Measurements from ENCODE around the gene CCNE1.

The CCNE1 gene

DNA sequence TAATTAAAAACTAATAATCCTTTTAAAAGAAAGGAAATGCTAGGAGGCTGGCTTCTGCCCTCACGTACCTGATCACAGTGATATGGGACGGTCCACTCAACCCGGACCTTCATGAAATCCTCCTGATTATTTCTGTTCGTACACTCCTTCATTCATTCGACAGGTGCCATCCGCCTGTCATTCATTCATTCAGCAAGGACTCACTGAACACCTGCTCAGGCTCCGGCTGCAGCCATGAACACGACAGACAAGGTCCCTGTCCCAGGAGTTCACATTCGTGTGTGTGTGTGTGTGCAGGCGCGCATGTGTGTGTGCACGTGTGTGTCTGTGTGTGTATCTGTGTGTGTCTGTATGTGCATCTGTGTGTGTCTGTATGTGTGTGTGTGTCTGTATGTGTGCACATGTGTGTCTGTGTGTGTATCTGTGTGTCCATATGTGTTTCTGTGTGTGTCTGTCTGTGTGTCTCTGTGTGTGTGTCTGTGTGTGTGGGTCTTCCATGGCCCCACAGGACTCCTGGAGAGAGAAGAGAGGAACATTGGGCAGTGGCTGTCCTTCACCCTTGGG is 28.1 kb upstream of the CCNE1 start:
- Histone ChIP-seq H3K36me3 (ENCODE audit: insufficient read depth, low read length) (no peaks in the 10 kb centered on the region), H4K20me1 (ENCODE audit: insufficient read depth, low read length) (no peaks in the 10 kb centered on the region), H3K27me3 (ENCODE audit: insufficient read depth, low read length, poor library complexity) (peaks cover 5% of the 10 kb centered on the region), H3K79me2 (ENCODE audit: insufficient read depth, low read length) (no peaks in the 10 kb centered on the region), H3K9me3 (ENCODE audit: insufficient read depth, low read length, severe bottlenecking) (no peaks in the 10 kb centered on the region), H2AFZ (ENCODE audit: low read depth, low read length) (no peak overlapping the region), H3K9ac (ENCODE audit: low read depth, low read length) (no peak overlapping the region), H3K4me2 (ENCODE audit: insufficient read depth, low read length) (no peak overlapping the region), H3K4me1 (ENCODE audit: insufficient read depth, low read length) (no peaks in the 10 kb centered on the region), H3K27ac (ENCODE audit: low read length) (no peak overlapping the region), H3K4me3 (ENCODE audit: low read depth in 1 of 2, low read length in 2 of 2) (no peak overlapping the region)
- ATAC-seq (ENCODE audit: insufficient read depth, low read depth) (no peak), DNase-seq (no peak)
- TF ChIP-seq EZH2 (IDR thresholded peaks at IDR 0.05; ENCODE audit: borderline replicate concordance, low read depth, low read length, severe bottlenecking) = no peak
- TF ChIP-seq, protein P1, sequence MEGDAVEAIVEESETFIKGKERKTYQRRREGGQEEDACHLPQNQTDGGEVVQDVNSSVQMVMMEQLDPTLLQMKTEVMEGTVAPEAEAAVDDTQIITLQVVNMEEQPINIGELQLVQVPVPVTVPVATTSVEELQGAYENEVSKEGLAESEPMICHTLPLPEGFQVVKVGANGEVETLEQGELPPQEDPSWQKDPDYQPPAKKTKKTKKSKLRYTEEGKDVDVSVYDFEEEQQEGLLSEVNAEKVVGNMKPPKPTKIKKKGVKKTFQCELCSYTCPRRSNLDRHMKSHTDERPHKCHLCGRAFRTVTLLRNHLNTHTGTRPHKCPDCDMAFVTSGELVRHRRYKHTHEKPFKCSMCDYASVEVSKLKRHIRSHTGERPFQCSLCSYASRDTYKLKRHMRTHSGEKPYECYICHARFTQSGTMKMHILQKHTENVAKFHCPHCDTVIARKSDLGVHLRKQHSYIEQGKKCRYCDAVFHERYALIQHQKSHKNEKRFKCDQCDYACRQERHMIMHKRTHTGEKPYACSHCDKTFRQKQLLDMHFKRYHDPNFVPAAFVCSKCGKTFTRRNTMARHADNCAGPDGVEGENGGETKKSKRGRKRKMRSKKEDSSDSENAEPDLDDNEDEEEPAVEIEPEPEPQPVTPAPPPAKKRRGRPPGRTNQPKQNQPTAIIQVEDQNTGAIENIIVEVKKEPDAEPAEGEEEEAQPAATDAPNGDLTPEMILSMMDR (IDR thresholded peaks at IDR 0.05; ENCODE audit: borderline replicate concordance, extremely low read depth, low read length, poor library complexity, severe bottlenecking) = no peak

DNA sequence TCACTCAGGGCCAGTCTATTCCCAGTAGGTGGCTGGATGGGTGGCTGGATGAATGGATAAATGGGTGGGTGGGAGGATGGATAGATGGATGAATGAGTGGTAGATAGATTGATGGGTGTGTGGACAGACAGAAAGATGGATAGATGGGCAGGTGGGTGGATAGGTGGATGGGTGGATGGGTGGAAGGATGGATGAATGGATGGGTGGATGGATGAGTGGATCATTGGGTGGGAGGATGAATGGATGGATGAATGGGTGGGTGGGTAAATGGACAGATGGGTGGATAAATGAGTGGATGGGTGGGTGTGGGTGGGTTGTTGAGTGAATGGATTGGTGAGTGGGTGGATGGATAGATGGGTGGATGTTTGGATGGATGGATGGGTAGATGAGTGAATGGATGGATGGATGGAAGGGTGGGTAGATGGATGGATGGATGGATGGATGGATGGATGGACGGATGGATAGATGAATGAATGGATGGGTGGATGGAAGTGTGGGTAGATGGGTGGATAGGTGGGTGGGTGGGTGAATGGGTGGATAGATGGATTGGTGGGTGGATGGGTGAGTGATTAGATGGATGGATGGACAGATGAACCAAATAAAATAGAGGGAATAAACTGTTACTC is 27.1 kb upstream of the CCNE1 start:
- Histone ChIP-seq H3K4me1 (ENCODE audit: insufficient read depth, low read length) (no peaks in the 10 kb centered on the region), H3K9me3 (ENCODE audit: insufficient read depth, low read length, severe bottlenecking) (no peaks in the 10 kb centered on the region), H3K4me3 (ENCODE audit: low read depth in 1 of 2, low read length in 2 of 2) (no peak overlapping the region), H3K27ac (ENCODE audit: low read length) (no peak overlapping the region), H3K36me3 (ENCODE audit: insufficient read depth, low read length) (no peaks in the 10 kb centered on the region), H2AFZ (ENCODE audit: low read depth, low read length) (no peak overlapping the region), H3K9ac (ENCODE audit: low read depth, low read length) (no peak overlapping the region), H3K4me2 (ENCODE audit: insufficient read depth, low read length) (no peak overlapping the region), H4K20me1 (ENCODE audit: insufficient read depth, low read length) (no peaks in the 10 kb centered on the region), H3K27me3 (ENCODE audit: insufficient read depth, low read length, poor library complexity) (peaks cover 5% of the 10 kb centered on the region), H3K79me2 (ENCODE audit: insufficient read depth, low read length) (no peaks in the 10 kb centered on the region)
- DNase-seq (no peak), ATAC-seq (ENCODE audit: insufficient read depth, low read depth) (no peak)
- TF ChIP-seq, protein P1 (IDR thresholded peaks at IDR 0.05; ENCODE audit: borderline replicate concordance, extremely low read depth, low read length, poor library complexity, severe bottlenecking) = no peak
- no peak for TF ChIP-seq EZH2 (IDR thresholded peaks at IDR 0.05; ENCODE audit: borderline replicate concordance, low read depth, low read length, severe bottlenecking)

DNA sequence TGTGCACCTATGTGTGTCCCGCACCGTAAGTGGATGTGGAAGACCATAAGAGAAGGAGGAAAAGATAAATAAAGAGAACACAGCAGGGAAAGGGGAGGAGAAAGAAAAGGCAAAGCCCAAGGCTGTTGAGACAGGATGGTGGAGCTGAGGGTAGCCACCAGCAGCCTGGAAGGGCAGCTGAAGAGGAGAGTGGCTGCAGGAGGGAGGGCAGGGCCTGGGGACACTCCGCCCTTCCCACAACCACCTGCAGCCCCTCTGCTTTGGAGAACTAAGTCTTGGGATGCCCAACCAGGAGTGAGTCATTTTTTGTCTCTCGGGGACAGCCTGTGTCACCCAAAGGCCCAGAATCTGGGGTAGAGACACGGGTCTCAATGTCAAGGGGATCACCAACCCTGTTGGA is 26.4 kb upstream of the CCNE1 start:
- Histone ChIP-seq H3K79me2 (ENCODE audit: insufficient read depth, low read length) (no peaks in the 10 kb centered on the region), H3K4me3 (ENCODE audit: low read depth in 1 of 2, low read length in 2 of 2) (no peak overlapping the region), H4K20me1 (ENCODE audit: insufficient read depth, low read length) (no peaks in the 10 kb centered on the region), H3K4me2 (ENCODE audit: insufficient read depth, low read length) (no peak overlapping the region), H2AFZ (ENCODE audit: low read depth, low read length) (no peak overlapping the region), H3K9ac (ENCODE audit: low read depth, low read length) (no peak overlapping the region), H3K27ac (ENCODE audit: low read length) (no peak overlapping the region), H3K9me3 (ENCODE audit: insufficient read depth, low read length, severe bottlenecking) (no peaks in the 10 kb centered on the region), H3K36me3 (ENCODE audit: insufficient read depth, low read length) (no peaks in the 10 kb centered on the region), H3K27me3 (ENCODE audit: insufficient read depth, low read length, poor library complexity) (no peaks in the 10 kb centered on the region), H3K4me1 (ENCODE audit: insufficient read depth, low read length) (no peaks in the 10 kb centered on the region)
- no peak for DNase-seq
- TF ChIP-seq, protein P1 (IDR thresholded peaks at IDR 0.05; ENCODE audit: borderline replicate concordance, extremely low read depth, low read length, poor library complexity, severe bottlenecking) = no peak
- no peak for TF ChIP-seq EZH2 (IDR thresholded peaks at IDR 0.05; ENCODE audit: borderline replicate concordance, low read depth, low read length, severe bottlenecking)
- ATAC-seq (ENCODE audit: insufficient read depth, low read depth) = no peak

All from DND-41 (cell line).